Stimulated activated CD4-positive, alpha-beta T cell treated with anti-CD3 and anti-CD28 coated beads, Interleukin-4, amount 100 ng/mL, for 1 hour (primary cell): ENCODE measurements around the gene NR2F1-AS1.

Experiments used
- DNase-seq: peaks from one replicate; pipeline ENCODE4 v3.0.0-alpha.2; 2020

NR2F1-AS1 gene

GRCh38 chr5:93371893-93372292 is 209.1 kb downstream of the NR2F1-AS1 start:
- no peak for DNase-seq

DNA sequence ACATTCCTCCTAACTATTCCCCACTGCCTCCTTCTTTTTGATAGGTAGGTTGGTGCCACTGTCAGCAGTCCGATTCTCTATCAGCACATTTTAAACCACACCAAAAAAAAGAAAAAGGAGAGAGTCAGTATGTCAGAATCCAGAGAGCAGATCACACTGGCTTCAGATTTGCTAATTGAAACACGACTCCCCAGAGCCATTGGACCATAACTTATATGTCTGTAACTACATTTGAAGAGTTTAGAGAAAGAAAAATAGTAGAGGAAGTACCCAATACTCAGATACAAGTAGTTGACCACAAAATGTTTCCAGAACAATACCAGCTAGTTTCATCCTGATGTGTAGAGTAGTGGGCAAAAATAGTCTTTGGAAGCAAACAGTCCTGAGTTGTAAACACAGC is 216.6 kb downstream of the NR2F1-AS1 start:
- DNase-seq = no peak

GRCh38 chr5:93360436-93361088 is 220.5 kb downstream of the NR2F1-AS1 start:
- no peak for DNase-seq

DNA sequence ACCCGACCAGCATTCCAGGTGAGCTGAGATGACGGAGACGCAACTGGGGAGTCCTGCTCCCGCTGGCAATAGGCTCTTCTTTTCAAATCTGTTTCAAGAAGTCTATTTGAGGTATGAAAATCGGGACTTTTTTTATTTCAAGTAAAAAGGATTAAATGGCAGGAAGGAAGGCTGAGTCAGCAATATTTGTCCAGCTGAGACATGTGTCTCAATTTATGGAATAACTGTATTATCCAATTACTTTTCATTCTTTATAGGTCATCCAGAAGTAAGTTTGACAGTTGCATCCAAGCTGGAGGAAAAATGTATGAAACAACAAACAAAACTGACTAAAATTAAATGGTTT is 221.1 kb downstream of the NR2F1-AS1 start:
- DNase-seq = no peak
